SK-N-SH treated with all-trans-retinoic acid at 6 μM for 48 hours (cell line): ENCODE results near the gene MAP3K7.
A peak's percentile ranks its signal among the peaks of the same experiment; 100 is the strongest.

Source experiments
- ATAC-seq: fragments of 200-7000 bp; cut with Tn5 transposase; 3 replicates; pipeline ENCODE4 v1.9.1; 2020; ENCODE audit warnings: mild to moderate bottlenecking, moderate library complexity
- ARNTL ChIP-seq: fragments of 450-650 bp; formaldehyde crosslinking; IDR thresholded peaks from 2 replicates; pipeline ENCODE4 v1.5.0; 2020; ENCODE audit warnings: low read depth, mild to moderate bottlenecking, moderate library complexity, borderline replicate concordance
- BACH2 ChIP-seq: fragments of 250-450 bp; sonication (Bioruptor Pico); IDR thresholded peaks from 2 replicates; pipeline ENCODE4 v1.9.0; 2021; ENCODE audit warnings: mild to moderate bottlenecking, borderline replicate concordance
- CSRNP3 ChIP-seq: fragments of 250-450 bp; sonication (Bioruptor Pico); IDR thresholded peaks from 2 replicates; pipeline ENCODE4 v1.5.1; 2021; ENCODE audit warnings: mild to moderate bottlenecking, moderate library complexity
- ESRRG ChIP-seq: fragments of 250-450 bp; sonication (Bioruptor Pico); IDR thresholded peaks from 2 replicates; pipeline ENCODE4 v1.6.1; 2021; ENCODE audit warnings: mild to moderate bottlenecking
- GLIS3 ChIP-seq: fragments of 250-450 bp; sonication (Bioruptor Pico); IDR thresholded peaks from 2 replicates; pipeline ENCODE4 v1.5.0; 2020; ENCODE audit warnings: mild to moderate bottlenecking, moderate library complexity
- ISL1 ChIP-seq: fragments of 250-450 bp; sonication (Bioruptor Pico); IDR thresholded peaks from 2 replicates; pipeline ENCODE4 v2.1.2; 2022; ENCODE audit warnings: mild to moderate bottlenecking, moderate library complexity
- PATZ1 ChIP-seq: fragments of 250-450 bp; sonication (Bioruptor Pico); IDR thresholded peaks from 2 replicates; pipeline ENCODE4 v1.8.0; 2020; ENCODE audit warnings: mild to moderate bottlenecking, moderate library complexity, borderline replicate concordance
- POU6F1 ChIP-seq: fragments of 250-450 bp; sonication (Bioruptor Pico); IDR thresholded peaks from 2 replicates; pipeline ENCODE4 v1.8.0; 2021; ENCODE audit warnings: low read depth, mild to moderate bottlenecking, moderate library complexity, borderline replicate concordance
- PPARA ChIP-seq: fragments of 250-450 bp; sonication (Bioruptor Pico); IDR thresholded peaks from 2 replicates; pipeline ENCODE4 v1.5.0; 2020; ENCODE audit warnings: mild to moderate bottlenecking, borderline replicate concordance
- RARB ChIP-seq: fragments of 250-450 bp; sonication (Bioruptor Pico); IDR thresholded peaks from 2 replicates; pipeline ENCODE4 v1.8.0; 2021; ENCODE audit warnings: mild to moderate bottlenecking, moderate library complexity
- SNAI2 ChIP-seq: fragments of 250-450 bp; sonication (Bioruptor Pico); IDR thresholded peaks from 2 replicates; pipeline ENCODE4 v1.5.0; 2020; ENCODE audit warnings: mild to moderate bottlenecking, moderate library complexity
- TCF4 ChIP-seq: fragments of 250-450 bp; sonication (Bioruptor Pico); IDR thresholded peaks from 2 replicates; pipeline ENCODE4 v1.8.0; 2021; ENCODE audit warnings: mild to moderate bottlenecking, moderate library complexity, borderline replicate concordance
- TOX ChIP-seq: fragments of 250-450 bp; sonication (Bioruptor Pico); IDR thresholded peaks from 2 replicates; pipeline ENCODE4 v1.8.0; 2021; ENCODE audit warnings: mild to moderate bottlenecking, moderate library complexity, borderline replicate concordance
- TSHZ2 ChIP-seq: fragments of 250-450 bp; sonication (Bioruptor Pico); IDR thresholded peaks from 2 replicates; pipeline ENCODE4 v1.5.0; 2020; ENCODE audit warnings: mild to moderate bottlenecking, moderate library complexity
- ZC3H10 ChIP-seq: fragments of 250-450 bp; sonication (Bioruptor Pico); IDR thresholded peaks from 2 replicates; pipeline ENCODE4 v1.5.1; 2021; ENCODE audit warnings: mild to moderate bottlenecking, moderate library complexity
- ZFP30 ChIP-seq: fragments of 450-650 bp; formaldehyde crosslinking; IDR thresholded peaks from 2 replicates; pipeline ENCODE4 v1.5.0; 2022; ENCODE audit warnings: mild to moderate bottlenecking, moderate library complexity
- ZNF565 ChIP-seq: fragments of 450-650 bp; formaldehyde crosslinking; conservative IDR thresholded peaks from 2 replicates; pipeline ENCODE4 v1.5.0; 2020; ENCODE audit warnings: low read depth, mild to moderate bottlenecking, moderate library complexity
- ZNF70 ChIP-seq: fragments of 450-650 bp; formaldehyde crosslinking; IDR thresholded peaks from 2 replicates; pipeline ENCODE4 v1.5.0; 2020; ENCODE audit warnings: mild to moderate bottlenecking, moderate library complexity
- ZNF8 ChIP-seq: fragments of 450-650 bp; formaldehyde crosslinking; IDR thresholded peaks from 2 replicates; pipeline ENCODE4 v1.5.0; 2020; ENCODE audit warnings: mild to moderate bottlenecking, moderate library complexity

Gene MAP3K7

GRCh38 chr6:90575267-90575666 lies 11.6 kb downstream of the MAP3K7 start:
- no peak for TF ChIP-seq ZNF565 (CRISPR knock-in tag)
- TF ChIP-seq PPARA, result no peak
- no peak for TF ChIP-seq TCF4 (CRISPR knock-in tag)
- TF ChIP-seq ARNTL (CRISPR knock-in tag), result no peak
- no peak for TF ChIP-seq ESRRG
- no peak for TF ChIP-seq POU6F1 (CRISPR knock-in tag)
- TF ChIP-seq ZNF70, result no peak
- TF ChIP-seq PATZ1 (CRISPR knock-in tag), result no peak
- no peak for TF ChIP-seq CSRNP3 (CRISPR knock-in tag)
- no peak for TF ChIP-seq ZFP30 (CRISPR knock-in tag)
- no peak for TF ChIP-seq TOX
- TF ChIP-seq ZNF8 (CRISPR knock-in tag), result no peak
- no peak for TF ChIP-seq BACH2 (CRISPR knock-in tag)
- no peak for TF ChIP-seq ZC3H10
- no peak for TF ChIP-seq TSHZ2 (CRISPR knock-in tag)
- ATAC-seq, result no peak; the same call in none of the 3 replicates

- TF ChIP-seq SNAI2 (CRISPR knock-in tag), result no peak
- no peak for TF ChIP-seq ISL1 (CRISPR knock-in tag)
- TF ChIP-seq ZNF565 (CRISPR knock-in tag), result no peak
- TF ChIP-seq RARB (CRISPR knock-in tag), result no peak
- TF ChIP-seq BACH2 (CRISPR knock-in tag), result no peak
- TF ChIP-seq CSRNP3 (CRISPR knock-in tag), result no peak
- no peak for TF ChIP-seq GLIS3 (CRISPR knock-in tag)
- TF ChIP-seq ZNF8 (CRISPR knock-in tag), result no peak
- TF ChIP-seq POU6F1 (CRISPR knock-in tag), result no peak
- TF ChIP-seq TOX, result no peak
- no peak for TF ChIP-seq ESRRG
- no peak for TF ChIP-seq PATZ1 (CRISPR knock-in tag)
- no peak for TF ChIP-seq ARNTL (CRISPR knock-in tag)
- peak; percentile 72 for ATAC-seq
Observed at GRCh38 chr6:90574610-90575009, 12.3 kb downstream of the MAP3K7 start.
